HL-60/S4 (cell line): ENCODE results near the gene RHCE.
"Not testable (repeated sequence)": the region's sequence is repeated elsewhere in the genome, so short reads cannot be mapped to it uniquely, and the experiment has no call there.

ENCODE experiments used
- in situ Hi-C: fragments of 300-500 bp; cut with MboI; formaldehyde crosslinking; loops from 2 replicates; pipeline ENCODE4 v1.14.3; 2022; ENCODE audit warnings: low sequenced_read_pairs

Gene RHCE

DNA sequence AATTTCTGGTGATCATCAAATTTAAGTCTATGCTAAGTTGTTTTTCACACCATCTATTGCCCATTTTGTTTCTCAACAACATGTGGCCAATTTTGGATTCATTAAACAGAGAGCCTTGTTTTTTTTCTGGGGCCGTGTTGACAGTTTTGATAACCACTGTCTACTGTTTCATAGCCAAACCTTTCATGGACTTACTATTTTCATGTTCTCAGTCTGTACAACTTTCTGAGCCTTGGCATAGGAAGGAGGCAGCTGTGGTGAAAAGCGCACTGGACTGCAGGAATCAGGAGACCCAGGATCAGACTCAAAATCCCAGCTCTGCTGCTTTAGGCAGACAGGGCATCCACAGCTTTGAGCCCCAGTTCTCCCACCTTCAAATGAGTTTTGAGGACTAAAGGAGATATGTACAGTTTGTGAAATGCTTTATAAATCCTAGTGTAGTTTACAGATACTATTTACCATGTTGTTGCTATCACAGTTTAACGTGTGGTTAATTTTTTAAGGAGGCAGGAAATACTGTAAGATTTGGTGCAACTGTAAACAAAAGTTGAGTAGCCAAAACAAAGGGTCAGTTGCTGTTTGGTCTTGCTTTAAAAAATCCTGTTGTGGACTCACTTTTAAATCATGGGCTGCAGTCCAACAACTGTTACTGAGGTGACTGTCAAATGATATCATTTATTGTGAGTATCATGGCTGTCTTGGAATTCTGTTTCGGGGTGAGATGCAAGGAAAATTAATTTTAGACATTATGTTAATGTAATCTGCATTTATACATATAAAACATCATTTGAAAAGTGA, 13.0 kb upstream of the RHCE start:
- in situ Hi-C loops, result no loop called here

DNA sequence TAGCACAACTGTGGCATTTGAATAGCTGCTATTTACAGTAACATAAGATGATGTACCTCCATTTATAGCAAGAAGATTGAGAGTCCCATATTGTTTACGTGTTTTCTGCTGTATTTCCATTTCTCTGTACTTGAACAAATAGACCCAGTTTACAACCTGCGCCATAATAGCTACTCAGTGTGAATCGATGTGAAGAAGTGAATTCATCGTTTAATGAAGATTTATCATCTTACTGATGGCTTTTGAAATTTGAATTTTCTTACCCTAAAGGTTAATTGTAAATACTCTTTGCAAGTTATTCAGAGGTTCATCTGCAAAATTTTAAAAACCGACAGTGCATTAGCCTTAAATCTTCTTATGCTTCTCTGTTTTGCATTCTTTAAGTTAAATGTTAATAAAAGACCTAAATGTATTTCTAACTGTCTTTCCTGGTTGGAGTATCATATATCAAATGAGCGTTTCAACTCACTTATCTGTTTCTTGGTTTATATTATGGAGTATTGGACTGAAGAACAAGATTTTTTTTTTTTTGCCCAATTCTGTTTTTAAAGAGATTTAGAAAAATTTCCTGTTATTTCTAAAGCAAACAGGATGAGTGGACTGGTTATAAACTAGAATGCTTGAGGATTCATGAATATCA, 12.2 kb upstream of the RHCE start:
- in situ Hi-C loops, result no loop called here

DNA sequence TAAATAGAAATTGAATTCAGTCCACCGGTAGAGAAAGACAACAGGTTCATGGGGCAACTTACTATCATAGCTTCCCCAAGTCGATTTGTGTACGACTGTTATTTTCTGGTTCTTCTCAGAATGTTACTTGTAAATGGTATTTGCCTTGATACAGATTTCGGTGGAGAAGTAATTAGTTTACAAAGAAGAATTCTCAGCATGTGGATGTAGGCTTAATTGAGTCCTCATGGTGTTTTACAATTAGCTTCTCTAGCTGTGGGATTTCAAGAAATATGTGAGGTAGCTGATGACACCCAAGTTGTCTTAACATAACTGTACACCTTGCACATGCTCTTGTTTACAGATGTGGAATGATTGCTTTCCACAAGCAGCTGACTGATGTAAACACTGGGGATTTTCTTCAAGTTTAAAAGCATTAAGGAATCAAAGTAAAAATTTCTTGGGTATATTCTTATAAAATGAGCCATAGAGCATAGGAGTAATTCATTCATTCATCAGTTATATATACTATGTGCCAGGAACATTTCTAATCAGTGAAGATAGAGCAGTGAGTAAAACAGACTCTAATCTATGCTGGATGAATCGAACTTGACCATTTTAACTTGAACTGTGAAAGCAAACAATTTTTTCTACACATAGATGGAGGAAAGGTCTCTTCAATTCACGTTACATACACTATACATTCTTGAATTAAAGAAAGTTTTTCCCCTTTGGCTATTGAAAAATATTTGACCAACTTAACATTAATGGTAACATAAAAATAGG, 11.5 kb upstream of the RHCE start:
- in situ Hi-C loops, result no loop called here

DNA sequence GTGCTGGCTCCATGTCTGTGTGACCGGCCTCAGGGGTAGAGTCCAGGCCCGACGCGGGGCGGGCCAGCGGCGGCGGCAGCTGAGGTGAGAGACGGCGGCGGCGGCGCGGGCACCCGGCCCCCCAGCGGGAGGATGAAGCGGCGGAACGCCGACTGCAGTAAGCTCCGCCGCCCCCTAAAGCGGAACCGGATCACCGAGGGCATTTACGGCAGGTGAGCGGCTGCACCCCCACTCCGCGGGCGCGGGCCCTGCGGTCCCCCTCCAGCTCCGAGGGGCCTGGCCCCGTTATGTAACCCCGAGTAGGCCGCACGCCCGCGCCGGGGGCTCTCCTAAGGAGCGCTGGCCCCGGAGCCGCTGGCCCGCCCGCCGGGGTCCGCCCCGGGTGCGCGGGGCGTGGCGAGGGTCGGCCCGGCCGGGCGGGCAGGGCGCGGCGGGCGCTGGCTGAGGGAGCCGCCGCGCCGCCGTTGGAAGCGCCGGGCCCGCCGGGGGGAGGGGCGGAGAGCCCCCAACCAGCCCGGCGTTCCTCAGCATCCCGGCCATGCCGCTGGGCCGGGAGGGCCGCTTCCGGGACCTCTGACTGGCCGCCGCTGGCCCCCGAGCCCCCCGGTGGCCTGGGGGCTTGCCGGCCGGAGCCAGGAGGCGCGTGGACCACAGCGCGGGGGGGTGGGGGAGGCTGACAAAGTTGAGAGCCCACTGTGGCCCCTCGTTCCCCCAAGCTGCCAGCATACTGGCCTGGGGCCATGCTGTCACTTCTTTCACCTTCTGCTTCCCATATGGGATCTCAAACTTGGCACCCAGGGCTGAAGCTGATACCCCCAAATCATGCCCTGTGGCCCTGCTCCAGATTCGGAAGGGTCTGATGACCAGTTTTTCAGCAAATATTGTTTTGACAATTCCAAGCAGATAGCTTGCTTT, 10.6 kb upstream of the RHCE start:
- in situ Hi-C loops, result no loop called here

GRCh38 chr1:25430073-25430966, 9.7 kb upstream of the RHCE start, which contains the start of gene MACO1:
TSS of gene MACO1 (plus strand) at chr1:25430897. CDS start at chr1:25431099, 202 bp downstream.
- in situ Hi-C loops, result no loop called here

DNA sequence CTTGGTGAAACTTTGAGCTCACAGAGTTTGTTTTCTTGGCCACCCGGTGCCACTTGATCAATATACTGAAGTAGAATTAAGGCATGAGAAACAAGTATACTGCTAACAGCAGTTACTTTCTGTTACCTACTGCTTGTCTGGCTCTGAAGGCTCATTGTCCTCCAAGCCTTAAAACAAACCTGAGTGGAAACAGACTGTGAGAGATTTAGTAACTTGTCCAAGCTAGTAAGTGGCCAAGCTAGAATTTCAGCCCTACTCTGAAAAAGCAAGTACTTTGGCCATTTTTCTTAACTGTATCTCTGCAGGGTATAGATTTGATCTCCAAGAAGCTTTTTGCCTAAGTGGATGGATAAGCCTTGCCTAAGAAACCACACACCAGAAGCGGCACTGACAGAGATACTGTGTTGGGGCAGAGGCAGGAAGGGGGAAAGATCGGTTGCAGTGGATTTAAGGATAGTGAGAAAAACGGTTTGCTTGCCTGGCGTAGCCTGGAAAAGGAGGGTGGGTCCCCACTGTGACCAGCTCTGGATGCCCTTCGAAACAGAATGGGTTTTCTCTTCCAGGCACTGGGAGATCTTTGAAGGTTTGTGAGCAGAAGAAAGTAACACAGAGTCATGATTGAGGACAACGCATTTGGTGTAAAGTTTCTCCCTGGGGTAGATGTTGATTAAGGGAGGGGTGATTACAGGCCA, 8.0 kb upstream of the RHCE start:
- in situ Hi-C loops, result no loop called here

DNA sequence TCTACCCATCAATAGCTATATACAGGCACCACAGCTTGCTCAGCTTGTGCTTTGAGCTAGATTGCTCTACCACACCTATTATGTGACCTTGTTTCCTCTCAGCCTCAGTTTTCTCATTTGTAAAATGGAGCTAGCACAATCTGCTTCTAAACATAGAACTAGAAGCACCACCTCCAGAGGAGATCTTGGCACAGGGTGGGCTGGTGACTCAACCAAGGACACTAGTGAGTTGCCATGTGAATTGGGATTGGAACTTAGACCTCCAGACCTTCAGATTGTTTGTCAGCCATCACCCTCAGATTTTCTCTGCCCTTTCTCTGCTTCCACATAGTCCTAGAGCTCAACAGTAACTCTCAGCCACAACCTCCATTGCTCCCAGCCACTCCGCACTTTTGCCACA, 7.1 kb upstream of the RHCE start:
- in situ Hi-C loops, result no loop called here

DNA sequence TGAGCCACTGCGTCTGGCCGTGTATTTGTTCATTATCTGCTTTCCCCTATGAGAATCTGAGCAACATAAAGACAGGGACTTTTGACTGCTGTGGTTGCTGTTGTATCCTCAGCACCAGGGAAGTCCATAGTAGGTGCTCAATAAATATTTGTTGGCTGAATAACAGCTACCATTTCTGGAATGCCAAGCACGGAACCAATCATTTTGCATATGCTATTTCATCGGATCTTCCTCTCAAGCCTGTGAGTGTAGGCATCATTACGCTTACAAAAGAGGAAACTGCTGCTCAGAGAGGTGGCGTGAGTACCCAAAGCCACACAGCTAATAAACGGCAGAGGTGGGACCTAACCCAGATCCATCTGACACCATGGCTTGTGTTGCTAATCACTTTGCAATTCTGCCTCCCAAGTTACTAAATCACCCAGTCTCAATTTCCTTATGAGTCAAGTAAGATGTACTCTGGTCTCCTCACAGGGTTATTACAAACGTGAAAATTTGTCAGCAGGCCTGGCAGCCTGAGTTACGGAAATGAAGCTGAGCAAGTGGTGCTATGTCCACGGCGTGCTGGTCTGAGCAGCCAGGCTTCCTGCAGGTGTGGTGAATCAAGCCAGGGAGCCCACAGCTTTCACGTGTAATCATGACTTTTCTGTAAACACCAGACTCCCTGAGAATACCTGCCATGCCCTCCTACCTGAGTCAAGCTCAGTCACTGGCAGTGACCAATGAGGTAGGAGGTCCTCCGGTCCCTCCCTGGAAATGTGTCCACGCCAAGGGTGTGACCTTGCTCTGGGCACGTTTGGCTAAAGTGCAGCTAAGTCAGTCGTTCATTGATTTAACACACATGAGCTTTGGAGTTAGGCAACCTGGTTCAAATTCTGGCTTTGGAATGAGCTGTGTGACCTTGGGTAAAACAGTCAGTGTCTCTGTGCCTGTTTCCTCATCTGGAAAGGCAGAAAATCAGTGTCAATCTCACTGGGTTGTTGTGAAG, 4.8 kb upstream of the RHCE start:
- in situ Hi-C loops, result no loop called here

- in situ Hi-C loops, result not testable (repeated sequence)
These were observed 2.6 kb upstream of the RHCE start for GRCh38 chr1:25423206-25423605.

- in situ Hi-C loops, result not testable (repeated sequence)
These were observed 1.3 kb downstream of the RHCE start for GRCh38 chr1:25419339-25419738.

GRCh38 chr1:25417280-25417679, 3.3 kb downstream of the RHCE start:
- in situ Hi-C loops, result not testable (repeated sequence)

- in situ Hi-C loops, result not testable (repeated sequence)
These were observed 6.0 kb downstream of the RHCE start for GRCh38 chr1:25414578-25414977.

GRCh38 chr1:25414157-25414556, 6.5 kb downstream of the RHCE start:
- in situ Hi-C loops, result not testable (repeated sequence)

DNA sequence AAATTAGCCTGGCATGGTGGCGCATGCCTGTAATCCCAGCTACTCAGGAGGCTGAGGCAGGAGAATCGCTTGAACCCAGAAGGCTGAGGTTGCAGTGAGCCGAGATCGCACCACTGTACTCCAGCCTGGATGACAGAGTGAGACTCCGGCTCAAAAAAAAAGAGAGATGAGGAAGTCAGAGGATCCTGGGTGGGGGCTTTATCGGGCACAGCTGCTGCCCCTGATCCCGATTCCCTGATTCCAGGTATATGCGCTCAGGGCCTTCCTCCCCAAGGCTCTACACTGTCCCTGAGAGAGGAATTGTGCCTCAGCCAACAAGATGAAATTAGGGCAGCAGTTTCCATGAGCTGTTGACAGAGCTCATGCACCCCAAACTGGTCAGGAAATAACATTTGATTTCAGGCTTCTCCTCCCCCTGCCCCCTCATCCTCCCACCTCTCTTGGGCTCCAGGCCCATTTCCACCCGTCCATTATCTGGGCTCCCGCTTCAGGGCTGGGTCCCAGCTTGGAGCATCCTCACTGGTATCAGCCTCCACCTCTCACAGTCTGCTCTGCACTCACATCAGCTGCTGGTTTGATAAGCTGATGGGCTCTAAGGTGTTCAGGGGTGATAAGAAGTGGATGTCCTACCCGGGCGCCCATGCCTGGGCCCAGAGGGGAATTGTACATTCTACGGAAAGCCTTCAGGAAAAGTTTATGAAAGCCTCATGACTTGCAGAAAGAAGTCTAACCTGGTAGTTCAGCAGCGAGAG, 7.6 kb downstream of the RHCE start:
- in situ Hi-C loops, result not testable (repeated sequence)

- in situ Hi-C loops, result loop anchor here (10.0 kb wide), 2 partner anchors 115 to 395 kb away; partner anchors contain the start of gene SELENON
These were observed 10.8 kb downstream of the RHCE start for GRCh38 chr1:25409641-25410427.

DNA sequence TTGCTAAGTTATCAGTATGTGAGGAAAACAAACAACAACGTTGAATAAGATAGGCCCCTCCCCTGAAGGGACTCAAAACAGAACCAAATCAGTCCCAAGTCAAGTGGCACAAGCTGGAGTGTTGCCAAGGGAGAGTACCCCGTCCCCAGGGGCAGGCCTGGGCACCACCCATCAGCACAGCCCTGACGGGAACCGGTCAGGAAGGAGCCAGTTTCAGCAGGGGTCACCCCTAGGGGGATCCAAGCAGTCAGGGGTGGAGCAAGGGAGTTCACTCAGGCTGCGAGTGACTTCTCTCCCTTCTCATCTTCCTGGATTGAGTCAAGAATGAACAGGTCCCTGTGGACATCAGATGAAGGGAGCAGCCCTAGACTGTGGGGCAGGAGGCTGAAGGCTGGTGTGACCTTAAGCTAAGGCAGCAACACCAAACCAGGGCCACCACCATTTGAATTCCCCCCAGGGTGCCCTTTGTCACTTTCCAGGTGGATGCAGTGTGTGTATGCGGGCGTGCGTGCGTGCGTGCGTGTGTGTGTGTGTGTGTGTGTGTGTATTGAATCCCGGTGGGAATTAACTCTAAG, 14.8 kb downstream of the RHCE start:
- in situ Hi-C loops, result loop anchor here (10.0 kb wide), 2 partner anchors 119 to 399 kb away; partner anchors contain the start of gene SELENON
